NCI-H1930 (cell line): Measurements from ENCODE around the gene SLC28A2.

ENCODE experiments used
- DNase-seq, 2 experiments: peaks; one replicate each; lab custom pipeline; 2025; lab: John Stamatoyannopoulos, UW

Gene SLC28A2

DNA sequence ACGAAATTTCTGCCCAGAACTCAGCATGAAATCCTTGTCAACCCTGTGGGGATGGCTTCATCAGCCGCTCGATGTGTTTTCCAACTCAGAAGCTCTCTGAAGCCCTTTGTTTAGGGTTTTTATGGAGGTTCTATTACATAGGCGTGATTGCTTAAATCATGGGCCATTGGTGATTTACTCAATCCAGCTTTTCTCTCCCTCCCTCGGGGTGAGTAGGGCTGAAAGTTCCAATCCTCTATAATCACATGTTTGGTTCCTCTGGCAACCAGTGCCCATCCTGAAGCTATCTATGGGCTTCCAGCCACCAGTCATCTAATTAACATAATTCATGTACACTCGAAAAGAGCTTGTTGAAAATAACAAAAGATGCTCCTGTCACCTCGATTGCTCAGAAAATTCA lies 74.7 kb downstream of the SLC28A2 start:
- no peak for DNase-seq
